Stimulated activated CD4-positive, alpha-beta T cell treated with anti-CD3 and anti-CD28 coated beads, Interleukin-1b, Interleukin-23, amount 100 ng/mL, for 24 hours (primary cell): ENCODE results near the gene SDCCAG8.
A peak's percentile ranks its signal among the peaks of the same experiment; 100 is the strongest.
"Not testable (repeated sequence)": the region's sequence is repeated elsewhere in the genome, so short reads cannot be mapped to it uniquely, and the experiment has no call there.

Experiments
- DNase-seq, 4 experiments: peaks; one replicate each; pipeline ENCODE4 v3.0.0-alpha.2; 2020; ENCODE audit warnings: low read depth in 4 of 4, low spot score in 1 of 4

Gene SDCCAG8

DNA sequence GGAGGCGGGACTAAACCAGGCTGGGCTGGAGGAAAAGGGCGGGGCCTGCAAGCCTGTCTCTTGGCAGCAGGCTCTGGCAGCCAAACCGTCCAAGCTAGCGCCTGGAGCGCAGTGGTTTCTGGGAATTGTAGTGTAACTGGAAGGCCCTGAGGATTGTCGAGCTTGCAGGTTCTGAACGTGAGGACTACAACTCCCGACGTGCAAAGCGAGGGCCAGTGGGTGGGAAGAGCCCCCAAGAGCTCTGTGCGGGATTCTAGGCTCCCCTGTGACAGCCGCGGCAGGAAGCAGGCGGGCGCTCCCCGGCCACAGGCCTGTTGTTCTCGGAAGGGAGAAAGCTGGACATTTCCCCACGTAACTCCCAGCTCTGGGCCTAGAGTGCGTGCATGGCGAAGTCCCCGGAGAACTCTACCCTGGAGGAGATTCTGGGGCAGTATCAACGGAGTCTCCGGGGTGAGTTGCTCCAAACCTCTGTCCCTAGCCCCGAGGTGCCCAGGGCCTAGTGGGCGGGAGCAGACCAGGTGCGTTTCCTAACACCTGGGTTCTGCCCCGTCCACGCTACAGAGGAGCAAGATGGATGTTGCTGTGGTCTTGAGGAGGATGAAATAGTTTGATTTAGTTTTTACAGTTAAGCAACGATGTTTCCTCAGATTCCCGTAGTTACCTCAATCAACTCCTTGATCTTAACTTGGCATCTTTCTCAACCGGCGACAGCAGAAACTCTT, at the start of gene SDCCAG8:
Gene SDCCAG8 (plus strand): TSS at position 251 of the 722 bp plus-strand sequence. CDS start 133 bp downstream, at position 384.
- DNase-seq: peak; percentile 75 to 88 (median 82)

- not testable (repeated sequence) for DNase-seq
Observed at GRCh38 chr1:243211984-243212383, 43.9 kb upstream of the SDCCAG8 start.

DNA sequence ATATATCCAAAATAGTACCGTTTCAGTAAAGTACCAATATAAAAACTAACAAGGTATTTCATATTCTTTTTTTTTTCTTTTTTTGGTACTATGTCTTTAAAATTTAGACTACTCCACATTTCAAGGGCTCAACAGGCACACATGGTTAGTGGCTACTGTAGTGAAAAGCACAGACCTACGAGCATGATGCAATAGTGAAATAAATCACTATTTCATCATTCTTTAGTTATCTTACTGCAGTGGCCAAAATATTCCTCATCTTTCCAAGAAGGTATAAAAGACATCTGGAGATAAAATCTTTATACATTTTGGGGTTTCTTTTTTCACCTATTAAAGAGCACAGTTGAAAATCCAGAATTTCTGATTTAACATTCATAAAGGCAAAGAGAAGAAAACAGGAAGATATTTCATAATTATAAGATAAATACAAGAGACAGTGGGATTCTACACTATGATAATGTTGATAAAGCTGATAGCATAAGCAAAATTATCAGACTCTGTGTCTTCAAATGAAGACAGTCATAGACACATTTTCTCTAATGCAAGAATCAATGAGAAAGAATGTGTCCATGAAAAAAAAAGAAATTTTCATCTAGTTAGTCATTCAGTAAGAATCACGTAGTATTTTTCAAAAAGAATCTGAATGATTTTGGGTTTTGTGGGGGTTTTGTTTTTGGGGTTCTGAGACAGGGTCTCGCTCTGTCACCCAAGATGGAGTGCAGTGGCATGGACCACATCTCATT, 42.6 kb upstream of the SDCCAG8 start:
- DNase-seq: no peak

GRCh38 chr1:243215276-243215875, 40.5 kb upstream of the SDCCAG8 start:
- DNase-seq: not testable (repeated sequence)

- no peak for DNase-seq
Observed at GRCh38 chr1:243216741-243217140, 39.1 kb upstream of the SDCCAG8 start.

- no peak for DNase-seq
Observed at GRCh38 chr1:243217349-243217748, 38.5 kb upstream of the SDCCAG8 start.

DNA sequence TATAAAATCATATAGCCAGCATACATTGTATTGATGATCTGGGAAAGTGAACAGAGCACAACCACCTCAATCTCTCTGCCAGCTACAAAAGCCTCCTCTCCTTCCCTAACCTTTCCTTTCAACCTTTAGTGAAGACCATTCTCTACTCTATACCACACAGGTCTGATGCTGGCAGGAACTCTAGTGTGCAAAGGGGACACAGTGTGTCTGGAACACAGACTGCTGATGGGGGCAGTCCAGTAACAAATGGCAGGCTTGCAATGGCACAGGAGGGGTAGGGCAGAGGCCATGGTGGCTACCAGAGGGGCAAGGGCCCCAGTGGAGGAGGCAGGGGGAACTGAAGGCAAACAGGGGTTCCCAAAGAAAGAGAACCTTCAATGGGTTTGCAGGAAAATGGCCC, 37.8 kb upstream of the SDCCAG8 start:
- DNase-seq: no peak

GRCh38 chr1:243227622-243228021, 28.2 kb upstream of the SDCCAG8 start:
- DNase-seq: no peak

DNA sequence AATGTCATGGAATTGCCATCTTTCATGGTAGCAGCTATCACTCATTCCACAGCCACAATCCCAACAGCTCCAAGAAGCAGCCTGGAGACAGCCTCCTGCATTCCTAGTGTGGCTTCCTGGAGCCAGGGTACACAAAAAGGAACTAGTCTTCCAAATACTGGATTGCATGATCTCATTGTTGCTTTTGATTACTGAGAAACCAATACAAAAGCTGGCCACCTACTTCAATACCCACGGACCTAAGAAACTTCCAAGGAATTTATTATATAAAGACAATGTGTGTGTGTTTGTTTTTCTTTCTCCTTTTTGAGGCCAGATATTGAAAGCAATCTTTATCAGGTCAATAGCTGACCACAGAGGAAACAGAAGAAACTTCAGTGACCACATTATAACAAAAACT, 26.3 kb upstream of the SDCCAG8 start:
- no peak for DNase-seq

DNA sequence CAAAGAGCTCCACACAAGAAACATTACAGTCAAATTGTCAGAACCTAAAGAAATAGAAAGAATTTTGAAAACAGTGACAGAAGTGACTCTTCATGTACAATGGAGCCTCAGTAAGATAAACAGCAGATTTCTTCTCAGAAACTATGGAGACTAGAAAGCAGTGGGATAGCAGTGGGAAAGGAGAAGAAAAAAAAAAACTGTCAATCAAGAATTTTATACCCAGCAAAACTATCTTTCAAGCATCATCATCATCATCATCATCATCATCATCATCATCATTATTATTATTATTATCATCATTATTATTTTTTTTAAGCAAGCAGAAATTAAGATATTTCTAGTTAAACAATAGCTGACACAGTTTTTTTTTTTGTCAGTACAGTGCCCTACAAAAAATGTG, 24.9 kb upstream of the SDCCAG8 start:
- no peak for DNase-seq

GRCh38 chr1:243233908-243234307, 21.9 kb upstream of the SDCCAG8 start:
- no peak for DNase-seq

DNA sequence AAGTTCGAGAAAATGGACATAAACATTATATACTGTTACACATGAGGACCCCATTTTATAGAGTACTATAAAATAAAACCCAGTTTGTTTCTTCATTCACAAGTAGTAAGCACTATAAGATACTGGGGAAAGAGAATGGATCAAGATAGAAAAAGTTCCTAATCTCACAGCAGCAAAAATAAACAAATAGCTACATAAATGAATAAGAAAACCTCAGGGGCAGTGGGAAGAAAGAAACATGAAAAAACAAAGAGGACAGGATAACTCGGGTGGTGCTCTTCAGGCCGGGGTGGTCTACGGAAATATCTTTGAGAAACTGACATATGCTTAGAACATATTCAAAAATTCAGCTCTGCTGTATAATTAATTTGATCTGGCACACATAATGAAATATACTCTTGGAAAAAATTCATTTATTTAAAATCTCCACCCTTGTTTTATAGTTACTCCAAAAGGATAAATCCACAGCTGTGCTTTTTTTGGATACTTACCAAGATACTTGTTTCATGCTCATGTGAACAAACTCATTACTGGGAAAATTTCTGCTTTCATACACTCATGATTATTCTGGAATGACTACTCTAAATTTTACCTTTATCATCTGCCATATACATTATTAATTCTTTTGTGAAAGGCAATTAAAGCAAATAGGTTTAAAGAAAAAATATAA, 20.7 kb upstream of the SDCCAG8 start:
- no peak for DNase-seq

DNA sequence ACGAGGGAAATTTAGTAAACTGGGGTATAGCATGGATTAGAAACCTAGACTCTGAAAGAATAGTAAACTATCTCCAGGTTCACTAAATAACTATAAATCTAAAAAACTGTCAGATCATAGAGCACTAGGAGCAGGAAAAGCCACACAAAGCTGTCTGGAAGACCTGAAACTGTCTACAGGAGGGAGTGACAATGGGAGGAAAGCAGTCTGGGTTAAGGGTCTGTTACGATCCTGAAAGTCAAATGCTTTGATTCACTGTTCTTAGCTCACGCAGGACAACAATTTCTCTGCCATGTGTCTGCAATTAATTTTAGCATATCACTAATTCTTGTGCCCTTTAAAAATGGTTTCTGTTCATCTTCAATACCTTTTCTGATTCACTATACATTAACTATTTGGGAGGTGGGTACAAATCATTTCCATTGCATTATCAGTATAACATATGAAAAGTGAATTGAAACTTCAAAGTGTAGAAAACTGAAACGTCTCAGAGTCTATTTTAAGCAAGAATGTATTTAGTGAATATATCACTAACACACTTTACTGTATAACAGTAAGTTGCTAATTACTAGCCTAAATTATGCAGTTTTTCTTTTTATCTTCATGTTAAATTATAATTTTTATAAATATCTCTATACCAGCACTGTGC, 19.1 kb upstream of the SDCCAG8 start:
- DNase-seq: no peak

GRCh38 chr1:243244432-243244841, 11.4 kb upstream of the SDCCAG8 start:
- DNase-seq: no peak

DNA sequence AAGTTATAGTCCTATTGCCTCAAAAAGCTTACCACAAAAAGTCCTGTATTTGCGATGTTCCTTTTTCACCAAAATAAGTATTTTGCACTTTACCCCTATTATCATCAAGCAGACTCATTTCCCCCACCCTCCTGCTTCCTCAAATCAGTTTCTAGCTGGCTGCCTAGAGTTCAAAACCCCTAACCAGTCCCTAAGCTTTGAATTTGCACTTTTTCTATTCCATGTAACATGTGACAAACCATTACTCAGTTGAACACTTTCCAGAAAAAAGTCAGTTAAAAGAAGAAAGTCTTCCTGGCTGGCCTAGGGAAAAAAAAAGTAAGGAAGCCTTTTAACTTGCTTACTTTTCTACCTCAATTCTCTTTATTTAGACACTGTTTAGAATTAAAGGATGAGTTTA, 8.9 kb upstream of the SDCCAG8 start:
- DNase-seq: no peak

- no peak for DNase-seq
Observed at GRCh38 chr1:243247901-243248300, 7.9 kb upstream of the SDCCAG8 start.

DNA sequence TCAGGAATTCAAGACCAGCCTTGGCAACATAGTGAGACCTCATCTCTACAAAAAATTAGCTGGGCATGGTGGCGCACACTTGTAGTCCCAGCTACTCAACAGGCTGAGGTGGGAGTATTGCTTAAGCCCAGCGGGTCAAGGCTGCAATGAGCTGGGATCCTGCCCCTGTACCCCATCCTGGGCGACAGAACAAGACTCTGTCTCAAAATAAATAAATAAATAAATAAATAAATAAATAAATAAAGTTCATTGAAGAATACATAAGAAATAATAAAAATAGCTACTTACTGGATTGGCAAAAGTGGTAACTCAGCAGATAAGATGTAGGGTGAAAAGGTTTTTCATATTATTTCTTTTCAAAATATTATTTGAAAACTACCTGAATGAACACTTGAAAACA, 6.6 kb upstream of the SDCCAG8 start:
- DNase-seq: no peak

DNA sequence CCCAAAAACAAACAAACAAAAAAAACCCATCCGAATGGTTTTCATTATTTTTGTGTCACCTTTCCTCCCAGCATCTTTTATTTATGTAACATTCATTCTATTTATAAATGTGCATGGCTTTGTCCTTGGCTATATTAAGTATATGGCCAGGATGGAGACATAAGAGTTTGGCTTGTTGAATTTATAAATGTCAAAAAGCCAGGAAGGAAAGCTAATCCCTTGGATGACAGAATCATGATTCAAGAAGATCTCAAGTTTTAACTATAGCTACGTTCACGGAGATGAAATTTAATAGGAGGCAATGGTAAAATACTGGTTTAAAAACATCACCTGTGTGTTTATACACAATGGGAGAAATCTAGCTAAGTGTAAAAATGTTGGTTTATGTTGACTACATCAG, 5.7 kb upstream of the SDCCAG8 start:
- no peak for DNase-seq

- no peak for DNase-seq
Observed at GRCh38 chr1:243251539-243251938, 4.3 kb upstream of the SDCCAG8 start.

GRCh38 chr1:243253211-243253925, 2.5 kb upstream of the SDCCAG8 start:
- DNase-seq: no peak

GRCh38 chr1:243253926-243254232, 2.0 kb upstream of the SDCCAG8 start:
- DNase-seq: peak in 1 of 4 experiments; percentile 1
